GM19238 (cell line): Measurements from ENCODE around the gene WAC.
A peak's percentile ranks its signal among the peaks of the same experiment; 100 is the strongest.

Source experiments
- DNase-seq: peaks from one replicate; pipeline ENCODE4 v3.0.0; 2011; ENCODE audit warnings: low spot score; ENCODE audit not compliant: insufficient read length

Gene WAC

DNA sequence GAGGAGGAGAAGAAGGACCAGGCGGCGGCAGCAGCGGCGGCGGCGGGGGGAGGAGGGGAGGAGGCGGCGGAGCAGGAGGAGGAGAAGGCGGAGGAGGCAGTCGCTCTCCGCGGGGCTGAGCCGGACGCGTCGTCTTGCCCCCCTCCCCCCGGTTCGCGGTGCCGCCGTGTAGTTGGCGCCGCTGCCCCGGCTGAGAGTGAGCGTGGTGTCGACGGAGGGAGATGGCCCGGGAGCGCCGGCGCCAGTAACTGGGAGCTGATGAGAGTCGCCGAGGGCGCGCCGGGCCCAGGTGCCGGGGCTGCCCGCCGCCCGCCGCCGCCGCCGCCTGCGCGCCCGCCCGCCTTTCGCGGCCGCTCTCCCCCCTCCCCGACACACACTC is 257 bp downstream of the WAC start:
- no peak for DNase-seq

DNA sequence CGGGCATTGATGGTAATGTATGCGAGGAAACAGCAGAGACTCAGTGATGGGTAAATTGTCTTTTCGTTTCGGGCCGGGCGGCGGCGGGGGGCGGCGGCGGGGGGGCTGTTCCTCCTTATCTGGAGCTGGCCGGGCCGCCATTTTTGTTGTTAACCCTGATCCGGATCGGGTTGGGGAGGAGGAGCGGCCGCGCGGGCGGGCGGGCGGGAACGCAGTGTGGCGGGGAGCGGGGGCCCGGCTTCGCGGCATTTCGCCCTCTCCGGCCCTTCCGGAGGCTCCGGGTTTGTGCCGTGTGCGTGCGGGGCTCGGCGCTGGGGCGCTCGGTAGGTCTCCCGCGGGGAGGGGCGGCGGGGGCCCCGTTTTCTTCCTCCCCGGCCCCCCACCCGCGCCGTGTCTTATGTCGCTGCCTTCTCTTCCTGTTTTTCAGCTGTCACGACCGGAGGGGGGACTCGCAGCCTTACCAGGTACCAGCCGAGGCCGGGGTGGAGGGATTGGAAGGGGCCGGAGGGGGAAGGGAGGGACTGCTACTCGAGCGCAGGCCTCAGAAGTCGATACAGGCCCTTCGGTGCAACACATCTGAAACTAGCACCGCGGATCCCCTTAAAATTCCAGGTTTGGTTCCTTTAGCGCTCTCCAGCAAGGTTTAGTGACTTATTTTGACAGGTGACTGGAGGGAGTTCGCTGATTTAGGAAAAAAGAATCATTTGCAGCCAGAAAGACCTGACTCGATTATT is 820 bp downstream of the WAC start:
- DNase-seq: peak; percentile 30

DNA sequence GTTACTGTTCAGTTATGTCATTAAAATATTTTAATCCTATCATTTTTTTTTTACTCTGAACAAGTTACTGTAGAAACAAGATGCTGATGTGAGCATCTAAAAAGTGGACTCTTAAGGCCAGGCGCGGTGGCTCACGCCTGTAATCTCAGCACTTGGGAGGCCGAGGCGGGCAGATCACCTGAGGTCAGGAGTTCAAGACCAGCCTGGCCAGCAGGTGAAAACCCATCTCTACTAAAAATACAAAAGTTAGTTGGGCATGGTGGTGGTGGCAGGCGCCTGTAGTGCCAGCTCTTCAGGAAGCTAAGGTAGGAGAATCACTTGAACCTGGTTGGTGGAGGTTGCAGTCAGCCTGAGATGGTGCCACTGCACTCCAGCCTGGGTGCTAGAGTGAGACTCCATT is 2.9 kb downstream of the WAC start:
- no peak for DNase-seq

DNA sequence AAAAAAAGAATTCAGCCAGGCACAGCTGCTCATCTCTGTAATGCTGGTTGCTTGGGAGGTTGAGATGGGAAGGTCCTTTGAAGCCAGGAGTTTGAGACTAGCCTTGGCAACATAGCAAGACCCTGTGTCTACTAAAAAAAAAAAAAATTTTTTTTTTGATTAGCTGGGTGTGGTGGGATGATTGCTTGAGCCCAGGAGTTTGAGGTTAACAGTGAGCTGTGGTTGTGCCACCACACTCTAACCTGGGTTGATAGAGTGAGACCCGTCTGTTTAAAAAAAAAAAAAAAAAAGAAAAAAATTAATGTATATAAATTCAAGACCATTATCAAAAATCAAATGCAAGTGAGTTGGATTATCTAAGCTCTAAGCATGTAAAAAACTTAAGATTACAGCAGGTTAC is 5.7 kb downstream of the WAC start:
- no peak for DNase-seq

DNA sequence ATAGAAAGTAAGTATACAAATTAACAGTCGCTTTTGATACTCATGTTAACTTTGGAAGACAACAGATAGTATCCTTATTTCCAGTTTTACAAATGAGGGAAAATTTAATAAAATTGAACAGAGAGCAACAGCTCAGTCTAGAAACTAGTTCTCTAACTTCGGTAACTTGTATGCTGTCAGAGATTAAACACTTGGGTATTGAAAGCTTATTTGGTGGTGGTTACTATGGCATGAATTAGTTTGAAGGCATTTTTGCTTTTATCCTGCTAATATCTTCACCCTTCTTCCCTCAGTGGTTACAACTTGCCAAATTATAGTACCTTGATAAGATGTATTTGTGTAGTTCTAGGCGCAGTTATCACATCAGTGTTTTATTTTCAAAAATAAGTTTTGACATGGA is 7.2 kb downstream of the WAC start:
- no peak for DNase-seq

DNA sequence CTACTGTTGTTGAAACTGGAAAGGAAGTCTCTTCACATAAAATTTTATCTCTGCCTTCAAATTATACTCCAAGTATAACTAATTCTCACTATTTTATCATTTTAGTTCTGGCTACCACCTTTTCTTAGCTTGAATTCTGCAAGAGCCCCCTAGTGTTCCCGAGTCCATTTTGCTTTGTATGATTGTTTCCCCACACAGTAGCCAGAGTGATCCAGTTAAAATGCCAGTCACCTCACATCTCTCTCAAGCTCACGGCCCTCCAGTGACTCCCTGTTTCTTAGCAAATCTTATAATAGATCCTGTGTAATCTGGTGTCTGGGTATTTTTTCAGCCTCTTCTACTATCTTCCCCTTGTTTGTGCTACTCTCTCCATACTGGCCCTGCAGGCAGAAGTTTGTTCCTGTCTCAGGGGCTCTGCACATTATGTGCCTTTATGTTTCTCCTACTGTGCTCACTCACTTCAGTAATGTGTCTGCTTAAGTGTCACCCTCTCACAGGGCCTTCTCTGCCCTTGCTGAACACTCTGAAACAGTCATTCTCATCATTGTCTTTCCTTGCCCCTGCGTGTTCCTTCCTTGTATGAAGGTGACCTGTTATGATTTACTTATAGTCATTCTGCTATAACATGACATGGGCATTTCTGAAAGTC is 8.9 kb downstream of the WAC start:
- no peak for DNase-seq

DNA sequence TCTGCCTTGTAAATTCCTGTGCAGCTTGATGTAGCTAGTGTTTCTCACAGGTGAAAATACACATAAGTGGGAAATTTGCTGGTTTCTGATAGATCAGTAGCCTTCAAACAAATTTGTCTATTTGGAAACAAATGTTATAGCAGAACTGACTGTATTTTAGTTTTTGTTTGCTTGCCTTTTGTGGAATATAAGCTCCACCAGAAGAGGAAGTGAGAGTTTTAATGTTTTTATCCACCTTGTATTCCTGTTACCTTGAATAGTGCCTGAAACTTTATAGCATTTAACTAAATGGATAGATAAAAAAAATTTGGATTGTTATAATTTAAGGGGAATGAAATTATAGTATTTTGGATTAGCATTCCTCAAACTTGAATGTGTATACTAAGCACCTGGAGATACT is 9.8 kb downstream of the WAC start:
- no peak for DNase-seq

DNA sequence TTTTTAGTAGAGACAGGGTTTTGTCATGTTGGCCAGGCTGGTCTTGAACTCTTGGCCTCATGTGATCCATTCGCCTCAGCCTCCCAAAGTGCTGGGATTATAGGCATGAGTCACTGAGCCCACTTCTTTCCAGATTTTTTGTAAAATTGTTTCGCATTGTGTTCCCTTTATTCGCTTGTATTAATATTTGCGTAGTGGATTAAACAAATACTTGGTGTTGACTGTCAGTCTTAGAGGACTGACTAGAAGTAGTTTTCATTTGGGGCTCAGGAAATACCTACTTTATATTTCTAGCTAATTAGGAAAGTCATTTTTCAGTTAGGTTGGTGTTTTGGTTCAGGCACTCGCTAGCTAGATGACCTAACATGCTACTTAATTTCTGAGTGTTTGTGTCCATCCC is 11.1 kb downstream of the WAC start:
- DNase-seq: no peak

DNA sequence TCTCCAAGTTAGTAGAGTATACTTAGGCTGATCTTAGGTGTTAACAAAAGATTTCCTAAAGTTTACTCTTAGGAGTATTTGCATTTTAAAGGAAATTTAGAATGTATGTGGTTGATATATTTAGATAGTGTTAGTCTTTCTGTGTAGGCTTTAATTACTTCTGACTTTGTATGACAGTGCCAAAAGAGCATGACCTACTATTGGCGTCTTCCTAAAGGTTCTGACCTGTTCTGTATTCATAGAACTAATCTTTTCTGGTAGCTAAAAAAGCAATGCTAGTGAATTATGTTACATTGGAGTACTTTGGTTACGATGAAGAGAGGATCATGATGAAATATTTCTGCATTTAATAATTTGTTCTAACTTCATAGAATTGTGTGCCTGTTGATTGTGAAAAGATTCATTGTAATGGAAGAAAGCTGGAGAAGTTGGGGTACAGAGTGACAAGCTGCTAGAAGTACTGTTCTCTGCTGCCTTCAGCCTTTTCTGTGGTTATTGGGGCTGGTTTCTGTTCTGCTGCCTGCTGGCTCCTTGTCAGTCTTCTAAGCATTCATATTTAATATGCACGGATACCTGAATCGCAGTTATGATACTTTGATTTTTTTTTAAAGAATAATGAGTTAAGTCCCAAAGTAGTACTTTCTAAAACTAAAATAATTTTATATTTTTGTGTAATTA is 13.2 kb downstream of the WAC start:
- DNase-seq: no peak

DNA sequence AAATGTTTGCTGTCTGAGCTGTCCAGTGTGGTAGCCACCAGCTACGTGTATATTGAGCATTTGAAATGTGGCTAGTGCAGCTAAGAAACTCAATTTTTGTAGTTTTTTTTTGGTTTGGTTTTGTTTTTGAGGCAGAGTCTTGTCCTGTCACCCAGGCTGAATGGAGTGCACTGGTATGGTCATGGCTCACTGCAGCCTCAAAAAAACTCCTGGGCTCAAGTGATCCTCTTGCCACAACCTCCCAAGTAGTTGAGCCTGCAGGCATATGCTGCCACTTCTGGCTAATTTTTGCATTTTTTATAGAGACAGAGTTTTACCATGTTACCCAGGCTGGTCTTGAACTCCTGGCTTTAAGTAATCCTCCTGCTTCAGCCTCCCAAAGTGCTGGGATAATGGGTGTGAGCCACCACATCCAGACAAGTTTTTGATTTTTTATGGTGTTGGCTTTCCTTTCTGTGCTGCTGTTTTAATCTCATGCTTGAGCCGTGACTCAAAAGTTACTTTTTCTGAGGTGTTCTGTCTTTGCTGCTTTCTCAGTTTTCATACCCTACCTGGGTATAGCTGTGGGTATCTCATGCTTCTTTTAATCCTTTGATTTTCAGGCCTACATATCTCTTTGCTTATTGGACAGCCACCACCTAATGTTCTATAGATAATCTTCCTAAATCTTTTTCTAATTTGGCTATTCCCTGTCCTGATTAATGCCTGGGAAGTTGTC is 16.0 kb downstream of the WAC start:
- DNase-seq: no peak

DNA sequence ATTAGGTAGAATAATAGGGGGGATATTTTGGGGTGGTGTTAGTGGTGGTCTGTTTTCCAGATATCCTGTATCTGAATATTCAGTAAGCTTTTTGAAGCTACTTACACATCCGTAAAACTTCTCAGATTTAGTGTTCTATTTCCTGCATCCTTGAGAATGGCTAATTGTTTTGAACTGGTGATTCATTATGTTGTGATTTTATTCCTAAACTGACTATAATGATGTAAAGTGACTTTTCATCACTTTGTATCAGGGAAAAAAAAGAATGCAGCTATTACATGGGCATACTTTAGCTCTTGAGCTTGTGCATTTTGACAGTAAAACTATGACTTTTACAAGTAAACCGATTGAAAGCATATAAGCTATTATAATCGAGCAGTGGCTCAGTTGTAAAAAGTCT is 18.2 kb downstream of the WAC start:
- no peak for DNase-seq

DNA sequence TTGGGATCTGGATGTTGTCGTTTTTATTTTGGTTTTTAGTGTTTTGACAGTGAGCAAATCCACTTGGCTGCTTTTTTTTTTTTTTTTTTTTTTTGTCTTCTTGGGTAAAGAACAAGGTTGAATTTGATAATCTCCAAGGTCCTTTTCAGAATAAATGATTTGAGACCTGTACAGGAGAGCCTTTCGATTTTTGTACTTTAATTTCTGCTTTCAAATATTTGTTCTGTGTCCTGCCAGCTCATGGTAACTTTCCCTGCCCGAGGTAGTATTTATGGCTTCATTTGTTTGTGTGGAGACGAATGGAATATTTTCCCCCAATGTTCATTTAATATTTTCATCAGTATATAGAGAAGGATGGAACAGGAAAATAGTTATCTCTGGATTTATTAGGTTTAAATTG is 19.9 kb downstream of the WAC start:
- DNase-seq: no peak

DNA sequence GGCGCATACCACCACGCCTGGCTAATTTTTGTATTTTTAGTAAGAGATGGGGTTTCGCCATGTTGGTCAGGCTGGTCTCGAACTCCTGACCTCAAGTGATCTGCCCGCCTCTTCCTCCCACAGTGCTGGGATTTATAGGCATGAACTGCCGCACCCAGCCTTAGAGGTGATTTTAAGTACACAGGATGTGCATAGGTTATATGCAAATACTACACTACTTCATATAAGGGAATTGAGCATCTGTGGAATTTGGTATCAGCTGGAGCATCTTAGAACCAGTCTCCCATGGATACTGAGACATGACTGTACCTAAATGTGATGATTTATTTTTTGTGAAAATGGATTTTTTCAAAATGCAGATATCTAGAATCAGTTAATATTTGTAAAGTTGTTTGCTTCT is 21.1 kb downstream of the WAC start:
- no peak for DNase-seq

DNA sequence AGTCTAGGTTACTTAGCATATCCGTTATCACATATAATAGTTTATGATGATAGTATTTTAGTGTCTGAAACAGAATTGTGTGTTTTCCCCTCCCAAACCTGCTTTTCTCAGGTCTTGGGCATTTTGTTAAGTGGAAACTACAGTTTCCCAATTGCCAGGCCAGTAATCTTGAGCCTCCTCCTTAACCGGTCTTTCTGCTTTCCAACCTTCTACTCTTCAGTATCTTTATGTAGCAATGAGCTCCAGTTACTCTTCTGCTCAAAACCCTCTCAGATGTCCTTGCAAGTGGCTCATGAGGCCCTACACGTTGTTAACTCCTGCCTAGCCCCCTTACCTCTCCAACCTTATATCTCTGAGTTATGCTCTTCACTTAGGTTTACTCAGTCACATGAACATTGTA is 22.0 kb downstream of the WAC start:
- DNase-seq: no peak

DNA sequence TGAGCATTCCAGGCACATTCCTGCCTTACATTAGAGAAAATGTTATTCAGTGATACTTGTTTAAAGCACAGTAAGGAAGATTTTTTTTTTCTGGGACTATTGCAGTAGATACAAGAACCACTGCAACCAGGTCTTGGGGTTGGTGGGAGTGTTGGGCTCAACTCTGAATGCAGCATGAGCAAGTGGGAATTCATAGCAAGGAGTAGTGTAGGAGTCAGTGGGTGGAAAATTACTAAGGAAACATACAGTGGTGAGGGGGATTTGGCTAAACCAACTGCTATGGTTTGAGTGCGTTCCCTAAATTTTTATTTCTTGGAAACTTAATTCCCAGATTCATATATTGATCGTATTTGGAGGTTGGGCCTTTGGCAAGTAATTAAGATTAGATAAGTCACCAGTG is 22.4 kb downstream of the WAC start:
- DNase-seq: no peak

DNA sequence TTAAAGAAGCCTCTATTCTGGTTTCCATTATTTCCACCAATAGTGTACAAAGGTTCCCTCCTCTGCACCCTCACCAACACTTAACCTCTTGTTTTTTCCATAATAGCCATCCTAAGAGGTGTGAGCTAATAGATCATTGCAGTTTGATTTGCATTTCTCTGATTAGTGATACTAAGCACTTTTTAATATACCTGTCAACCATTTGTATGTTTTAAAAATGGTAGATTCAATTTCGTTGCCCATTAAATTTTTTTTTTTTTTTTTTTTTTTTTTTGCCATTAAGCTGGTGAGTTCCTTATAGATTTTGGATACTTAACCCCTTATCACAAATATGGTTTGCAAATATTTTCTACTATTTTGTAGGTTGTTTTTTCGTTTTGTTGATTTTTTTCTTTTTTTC is 23.2 kb downstream of the WAC start:
- DNase-seq: no peak

DNA sequence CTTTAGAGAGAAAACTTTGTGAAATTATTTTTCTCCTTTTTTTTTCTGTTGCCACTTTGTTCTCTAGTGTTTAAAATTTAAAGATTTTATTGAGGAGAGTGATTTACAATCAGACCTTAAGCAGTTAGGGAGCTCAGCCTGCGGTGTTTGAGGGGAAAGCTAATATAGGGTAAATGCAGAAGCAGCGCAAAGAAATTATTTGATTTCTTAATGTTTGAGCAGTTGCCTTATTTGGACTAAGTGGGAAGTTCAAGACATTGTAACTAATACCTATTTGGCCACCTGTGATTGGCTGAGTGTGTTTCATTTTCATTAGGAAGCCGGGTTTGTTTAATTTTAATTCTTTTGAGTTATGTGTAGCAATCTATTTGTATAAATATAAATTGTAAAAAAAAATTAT is 25.3 kb downstream of the WAC start:
- no peak for DNase-seq

DNA sequence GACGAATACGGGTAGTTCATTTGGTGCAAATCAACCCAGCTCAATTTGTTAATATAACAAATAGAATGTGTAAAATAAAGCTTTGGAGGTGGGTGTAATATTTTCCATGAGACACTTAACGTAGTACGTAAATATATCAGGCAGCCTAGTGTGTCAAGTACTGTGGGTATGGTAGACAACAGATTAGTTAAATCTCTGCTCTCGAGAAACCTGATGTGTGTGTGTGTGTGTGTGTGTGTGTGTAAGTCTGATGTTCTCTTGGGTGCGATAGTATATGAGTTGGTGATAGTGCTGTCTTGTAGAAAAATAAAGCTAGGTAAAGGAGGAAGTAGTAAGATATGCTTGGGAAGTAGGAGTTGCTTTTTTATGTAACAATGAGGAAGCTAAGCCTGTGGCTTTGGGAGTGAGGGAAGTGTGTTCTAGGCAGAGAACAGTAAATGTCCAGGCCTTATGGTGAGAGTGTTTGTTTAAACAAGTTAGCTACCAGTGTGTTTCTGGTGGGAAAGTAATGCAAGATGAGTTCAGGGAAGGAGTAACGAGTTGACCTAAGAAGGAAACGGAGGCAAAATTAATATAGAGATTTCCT is 26.1 kb downstream of the WAC start:
- no peak for DNase-seq

DNA sequence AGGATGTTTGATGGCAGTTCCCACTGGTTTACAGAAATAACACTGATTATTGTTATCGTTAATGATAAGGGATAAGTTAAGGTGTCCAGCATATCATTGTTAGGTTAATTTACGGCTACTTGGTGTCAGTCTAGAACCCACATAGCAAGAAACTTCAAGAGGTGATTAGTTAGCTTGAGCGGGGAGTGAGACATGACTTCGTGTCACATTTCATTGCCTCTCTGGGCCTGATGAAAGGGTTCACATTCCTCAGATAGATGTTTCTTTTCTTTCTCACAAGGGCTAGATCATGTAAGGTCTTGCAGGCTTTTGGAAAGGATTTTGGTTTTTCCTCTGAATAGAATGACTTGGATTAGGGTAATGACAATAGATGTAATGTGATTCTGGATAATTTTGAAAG is 26.7 kb downstream of the WAC start:
- no peak for DNase-seq

DNA sequence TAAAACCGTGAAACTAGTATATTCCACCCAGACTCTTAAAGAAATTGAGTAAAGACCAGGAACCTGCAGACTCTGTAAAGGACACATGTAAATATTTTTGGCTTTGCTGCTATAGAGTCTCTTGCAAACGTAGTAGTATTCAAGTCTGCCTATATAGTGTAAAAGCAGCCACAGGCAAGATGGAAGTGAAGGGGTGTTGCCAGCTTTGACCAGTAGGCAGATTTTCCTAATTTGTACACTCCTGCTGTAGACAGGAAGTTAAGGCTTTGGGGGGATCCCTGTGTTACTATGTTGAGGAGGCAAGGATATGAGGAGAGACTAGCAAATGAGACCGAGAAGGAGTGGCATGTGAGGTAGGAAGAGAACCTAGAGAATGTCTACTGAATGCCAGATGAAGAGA is 27.7 kb downstream of the WAC start:
- no peak for DNase-seq

DNA sequence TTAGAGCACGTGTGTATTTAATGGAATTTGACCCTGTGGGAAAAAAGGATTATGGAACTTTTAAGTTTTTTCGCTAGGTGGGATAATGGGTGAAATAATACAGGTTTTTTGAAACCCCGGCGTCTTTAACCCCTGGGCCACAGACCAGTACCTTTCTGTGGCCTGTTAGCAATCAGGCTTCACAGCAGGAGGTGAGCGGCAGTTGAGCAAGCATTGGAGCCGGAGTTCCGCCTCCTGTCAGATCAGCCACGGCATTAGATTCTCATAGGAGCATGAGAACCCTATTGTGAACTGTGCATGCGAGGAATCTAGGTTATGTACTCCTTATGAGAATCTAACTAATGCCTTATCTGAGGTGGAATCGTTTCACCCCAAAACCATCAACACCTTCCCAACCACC is 28.6 kb downstream of the WAC start:
- no peak for DNase-seq

DNA sequence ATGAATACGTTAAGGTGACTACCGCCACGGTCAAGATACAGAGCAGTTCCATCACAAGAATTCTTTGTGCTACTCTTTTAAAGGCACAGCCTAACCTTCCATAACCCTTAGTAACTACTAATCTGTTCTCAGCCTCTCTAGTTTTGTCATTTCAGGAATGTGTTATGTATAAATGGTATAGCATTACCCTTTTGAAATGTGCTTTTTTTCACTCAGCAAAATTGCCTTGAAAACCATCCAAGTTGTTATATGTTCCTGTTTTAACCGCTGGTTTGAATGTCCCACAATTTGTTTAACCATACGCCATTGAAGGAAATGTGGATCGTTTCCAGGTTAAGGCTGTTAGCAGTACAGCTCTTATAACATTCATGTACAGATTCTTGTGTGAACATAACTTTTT is 32.0 kb downstream of the WAC start:
- no peak for DNase-seq
